Heart right ventricle (tissue), 16 donors: ENCODE data around the gene PHLDB1. TPM values are rescaled to one million over a fixed set of nuclear protein-coding genes. Genes with fewer than 3 reads are reported as not detected.
"Not testable (repeated sequence)": the region's sequence is repeated elsewhere in the genome, so short reads cannot be mapped to it uniquely, and the experiment has no call there.

ENCODE experiments used
- ATAC-seq, 8 donors: fragments of 200-7000 bp; cut with Tn5 transposase; one replicate each; pipeline ENCODE4 v1.9.1; 2020; ENCODE audit warnings: mild to moderate bottlenecking in 8 of 8, moderate library complexity in 8 of 8, moderate number of reproducible peaks in 1 of 8
- DNase-seq, 2 donors: peaks; one replicate each; pipeline ENCODE4 v3.0.0-alpha.2; 2020
- H3K27ac ChIP-seq, 10 donors: fragments of 200-600 bp; sonication (generic) in 2 of 10; one replicate each; pipeline versions ENCODE4 v1.5.0 to v1.8.0; 2020 to 2022; ENCODE audit warnings: mild to moderate bottlenecking in 3 of 10
- H3K27me3 ChIP-seq, 7 donors: fragments of 200-600 bp; one replicate each; pipeline ENCODE4 v1.8.0; 2021 to 2022; ENCODE audit warnings: mild to moderate bottlenecking in 2 of 7
- H3K36me3 ChIP-seq, 9 donors: fragments of 200-600 bp; sonication (generic) in 1 of 9; one replicate each; pipeline versions ENCODE4 v1.5.0 to v1.8.0; 2020 to 2022; ENCODE audit warnings: mild to moderate bottlenecking in 2 of 9
- H3K4me1 ChIP-seq, 9 donors: fragments of 200-600 bp; sonication (generic) in 1 of 9; one replicate each; pipeline versions ENCODE4 v1.5.0 to v1.8.0; 2020 to 2022; ENCODE audit warnings: mild to moderate bottlenecking in 4 of 9
- H3K4me3 ChIP-seq, 10 donors: fragments of 200-600 bp; sonication (generic) in 2 of 10; one replicate each; pipeline versions ENCODE4 v1.5.0 to v1.8.0; 2020 to 2022; ENCODE audit warnings: mild to moderate bottlenecking in 7 of 10, moderate library complexity in 2 of 10
- H3K9me3 ChIP-seq, 11 donors: fragments of 200-600 bp in 10 of 11; sonication (generic) in 2 of 11; one replicate each; pipeline versions ENCODE4 v1.5.0 to v1.8.0; 2013 to 2022; ENCODE audit warnings: mild to moderate bottlenecking in 2 of 11, control low read depth in 1 of 11, moderate library complexity in 1 of 11
- WGBS, 2 donors: extraction: QIAGEN DNeasy Blood & Tissue Kit; methylation state at CpG; one replicate each; pipeline ENCODE4 v1.1.7; 2013; ENCODE audit warnings: inconsistent platforms in 1 of 2; 5-methylcytosine and 5-hydroxymethylcytosine counted together
- intact Hi-C, 10 donors: fragments of 100-400 bp; cut with DNase I; formaldehyde crosslinking; loops; one replicate each; pipeline versions ENCODE4 v1.11.1 to v1.14.2; 2022
- polyA plus RNA-seq, 2 donors: library from polyadenylated mRNA; stranded (reverse); fragments of 200-250 nt; gene quantifications; one replicate each; pipeline ENCODE4 v1.2.3, GENCODE V29; 2013
- total RNA-seq, 10 donors: library from RNA; stranded (reverse); fragmentation: NEBNext Ultra II Directional in 3 of 10; extraction: Animal tissue kit (Norgen Biotek cat#: 25700) in 3 of 10; gene quantifications; one replicate each; pipeline versions ENCODE4 v1.2.1 to v1.2.4, GENCODE V29; 2021 to 2023
- TF ChIP-seq, protein P1 (sequence below), 9 donors: fragments of 200-600 bp; sonication (generic) in 2 of 9; IDR thresholded peaks; one replicate each; pipeline versions ENCODE4 v1.5.0 to v1.8.0; 2021 to 2022; ENCODE audit warnings: antibody characterized with exemption in 9 of 9, mild to moderate bottlenecking in 5 of 9, moderate library complexity in 1 of 9
- donor health status: Arrhythmogenic right ventricular cardiomyopathy.
- donor health status: ischemic (EF 13 %, LVEDD 7.1; RV severe dilation, severe dysfunction).
- donor health status: healthy with polysubstance abuse.
- donor health status: DM: no; HTN: yes; CAD: no.
- donor health status: DM: no; HTN: no; CAD: no.
- donor health status: ischemic (EF 25% LVEDD 6.9; RV normal size, moderate dysfunction).
- donor health status: ischemic (EF 25% LVEDD 5.7; RV mildly dilated, moderate dysfunction).
- donor health status: healthy.
- donor health status: DM: yes; HTN: yes; CAD: no.
- donor health status: Ischemic cardiomyopathy.
- donor health status: ischemic (EF 35%, LVEDD 5.7; RV mildly dilated, moderate dysfunction).
- donor health status: nonischemic (EF 11% LVEDD 7.7; RV severe dilation, severe dysfunction).
- donor health status: DM: yes; HTN: yes; CAD: no.
- donor health status: PGD.
- donor health status: ischemic (EF 29% LVEDD 5.4; RV normal size, mild dysfunction).
- donor health status: nonischemic (EF 23%, LVEDD 6.1; RV moderate dilation, normal function).

Gene PHLDB1
- total and polyA plus RNA-seq, 12 donors, result 74.9 to 259 (median 114) TPM

DNA sequence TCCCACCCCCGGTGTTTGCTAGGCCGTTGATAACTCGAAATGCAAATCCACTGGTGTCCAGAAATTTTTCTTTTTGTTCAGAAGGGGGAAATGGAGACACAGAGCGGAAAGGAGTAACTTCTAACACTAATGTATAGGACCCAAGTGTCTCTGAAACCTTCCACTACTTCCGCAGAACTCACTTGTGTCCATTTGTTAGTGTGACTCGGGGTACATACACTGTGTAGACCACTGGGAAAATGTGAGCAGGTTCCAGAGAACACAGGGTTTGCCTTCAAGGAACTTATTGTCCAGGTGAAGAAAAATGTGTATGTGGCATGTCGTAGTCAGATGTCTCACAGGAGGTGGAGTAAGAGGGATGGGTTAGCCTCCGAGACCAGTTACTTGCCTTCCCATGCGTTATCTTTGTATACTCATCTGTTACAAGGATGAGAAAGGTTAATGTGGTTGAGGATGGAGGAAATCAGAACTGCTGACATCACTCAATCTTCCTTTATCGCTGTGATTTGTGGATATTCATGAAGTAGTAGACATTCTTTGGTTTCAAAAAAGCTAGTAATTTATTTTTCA lies 34.3 kb upstream of the PHLDB1 start:
- Histone ChIP-seq H3K9me3 (no peaks in the 10 kb centered on the region), H3K27me3 (no peaks in the 10 kb centered on the region), H3K36me3 (peaks cover 0 to 12% (median 0%) of the 10 kb centered on the region in 9 donors), H3K4me3 (peak overlapping the region; percentile 88 to 99 (median 97)), H3K4me1 (peaks cover 7 to 60% (median 46%) of the 10 kb centered on the region in 9 donors), H3K27ac (peak overlapping the region; percentile 90 to 100 (median 98))
- WGBS, 2 donors, result 2% methylated on average over 10 of the region's 10 CpGs
- DNase-seq (no peak), ATAC-seq (peak; percentile 16 to 49 (median 30))
- TF ChIP-seq, protein P1, sequence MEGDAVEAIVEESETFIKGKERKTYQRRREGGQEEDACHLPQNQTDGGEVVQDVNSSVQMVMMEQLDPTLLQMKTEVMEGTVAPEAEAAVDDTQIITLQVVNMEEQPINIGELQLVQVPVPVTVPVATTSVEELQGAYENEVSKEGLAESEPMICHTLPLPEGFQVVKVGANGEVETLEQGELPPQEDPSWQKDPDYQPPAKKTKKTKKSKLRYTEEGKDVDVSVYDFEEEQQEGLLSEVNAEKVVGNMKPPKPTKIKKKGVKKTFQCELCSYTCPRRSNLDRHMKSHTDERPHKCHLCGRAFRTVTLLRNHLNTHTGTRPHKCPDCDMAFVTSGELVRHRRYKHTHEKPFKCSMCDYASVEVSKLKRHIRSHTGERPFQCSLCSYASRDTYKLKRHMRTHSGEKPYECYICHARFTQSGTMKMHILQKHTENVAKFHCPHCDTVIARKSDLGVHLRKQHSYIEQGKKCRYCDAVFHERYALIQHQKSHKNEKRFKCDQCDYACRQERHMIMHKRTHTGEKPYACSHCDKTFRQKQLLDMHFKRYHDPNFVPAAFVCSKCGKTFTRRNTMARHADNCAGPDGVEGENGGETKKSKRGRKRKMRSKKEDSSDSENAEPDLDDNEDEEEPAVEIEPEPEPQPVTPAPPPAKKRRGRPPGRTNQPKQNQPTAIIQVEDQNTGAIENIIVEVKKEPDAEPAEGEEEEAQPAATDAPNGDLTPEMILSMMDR (IDR thresholded peaks at IDR 0.05), result no peak
- intact Hi-C loops, result loop anchor here in 3 of 10 donors (5.0 to 10.0 kb wide), 2 partner anchors 34 to 212 kb away; partner anchors contain the start of gene PHLDB1 (in 2 of the 3)

DNA sequence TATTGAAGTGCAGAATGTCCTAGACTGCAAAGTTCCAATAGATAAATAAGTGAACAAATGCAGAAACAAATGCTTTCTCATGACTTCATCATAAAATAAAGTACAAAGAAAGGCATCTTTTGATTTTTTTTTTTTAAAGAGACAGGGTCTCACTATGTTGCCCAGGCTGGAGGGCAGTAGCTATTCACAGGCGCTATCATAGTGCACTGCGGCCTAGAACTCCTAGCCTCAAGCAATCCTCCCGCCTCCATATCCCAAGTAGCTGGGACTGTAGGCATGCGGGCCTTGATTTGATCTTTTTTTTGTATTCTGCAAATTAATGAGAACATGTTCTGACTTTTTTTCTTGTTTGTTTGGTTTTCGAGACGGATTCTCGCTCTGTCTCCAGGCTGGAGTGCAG lies 32.8 kb upstream of the PHLDB1 start:
- ATAC-seq, result no peak
- TF ChIP-seq, protein P1 (IDR thresholded peaks at IDR 0.05), result no peak
- Histone ChIP-seq H3K9me3 (no peaks in the 10 kb centered on the region), H3K36me3 (peaks cover 0 to 13% (median 0%) of the 10 kb centered on the region in 9 donors), H3K4me3 (peak overlapping the region in 6 of 10 donors; percentile 88 to 99 (median 97)), H3K4me1 (peaks cover 7 to 75% (median 51%) of the 10 kb centered on the region in 9 donors), H3K27me3 (no peaks in the 10 kb centered on the region), H3K27ac (peak overlapping the region in 2 of 10 donors; percentile 12 to 21)
- 85 to 87% methylated on average over 7 of the region's 7 CpGs for WGBS, 2 donors
- intact Hi-C loops, result loop anchor here in 3 of 10 donors (5.0 to 10.0 kb wide), 2 partner anchors 33 to 210 kb away; partner anchors contain the start of gene PHLDB1 (in 2 of the 3)
- no peak for DNase-seq

DNA sequence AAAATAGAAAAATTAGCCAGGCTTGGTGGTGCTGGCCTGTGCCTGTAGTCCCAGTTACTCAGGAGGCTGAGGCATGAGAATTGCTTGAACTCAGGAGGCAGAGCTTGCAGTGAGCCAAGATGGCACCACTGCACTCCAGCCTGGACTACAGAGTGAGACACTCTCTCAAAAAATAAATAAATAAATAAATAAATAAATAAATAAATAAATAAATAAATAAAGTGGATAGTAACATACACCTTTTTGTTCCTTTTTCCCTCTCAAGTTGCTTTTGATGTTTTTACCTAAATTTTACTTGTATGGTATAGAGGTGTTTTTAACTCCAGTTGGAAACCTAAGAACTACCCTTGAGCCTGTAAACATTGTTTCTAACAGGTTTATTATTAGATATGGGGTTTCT lies 29.4 kb upstream of the PHLDB1 start:
- H3K27me3 ChIP-seq, H3K9me3 ChIP-seq, H3K4me3 ChIP-seq, DNase-seq, ATAC-seq: not testable (repeated sequence)
- Histone ChIP-seq H3K36me3 (peaks cover 0 to 45% (median 9%) of the 10 kb centered on the region in 9 donors), H3K27ac (peak overlapping the region in 1 of 10 donors; percentile 1), H3K4me1 (peaks cover 7 to 93% (median 80%) of the 10 kb centered on the region in 9 donors)
- intact Hi-C loops, result loop anchor here in 1 of 10 donors (10.0 kb wide), 1 partner anchor 207 kb away; no protein-coding TSS in a partner anchor

DNA sequence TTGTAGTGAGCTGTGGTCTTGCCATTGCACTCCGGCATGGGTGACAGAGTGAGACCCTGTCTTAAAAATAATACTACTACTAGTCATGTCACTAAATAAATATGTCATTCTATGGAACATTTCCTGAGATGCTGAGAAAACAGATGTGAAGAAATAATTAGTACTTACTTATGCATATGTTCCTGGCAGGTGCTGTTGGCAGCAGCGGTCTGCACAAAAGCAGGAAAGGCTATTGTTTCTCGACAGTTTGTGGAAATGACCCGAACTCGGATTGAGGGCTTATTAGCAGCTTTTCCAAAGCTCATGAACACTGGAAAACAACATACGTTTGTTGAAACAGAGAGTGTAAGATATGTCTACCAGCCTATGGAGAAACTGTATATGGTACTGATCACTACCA lies 26.4 kb upstream of the PHLDB1 start:
- Histone ChIP-seq H3K27ac (peak overlapping the region in 8 of 10 donors; percentile 24 to 84 (median 42)), H3K27me3 (no peaks in the 10 kb centered on the region), H3K9me3 (no peaks in the 10 kb centered on the region), H3K4me3 (peak overlapping the region in 1 of 10 donors; percentile 31), H3K36me3 (peaks cover 0 to 71% (median 39%) of the 10 kb centered on the region in 9 donors), H3K4me1 (peaks cover 0 to 68% (median 50%) of the 10 kb centered on the region in 9 donors)
- DNase-seq, result peak in 1 of 2 donors; percentile 35
- peak in 6 of 8 donors; percentile 32 to 77 (median 50) for ATAC-seq
- intact Hi-C loops, result no loop called here
- TF ChIP-seq, protein P1 (IDR thresholded peaks at IDR 0.05), result no peak
- 57 to 60% methylated on average over 6 of the region's 6 CpGs for WGBS, 2 donors

DNA sequence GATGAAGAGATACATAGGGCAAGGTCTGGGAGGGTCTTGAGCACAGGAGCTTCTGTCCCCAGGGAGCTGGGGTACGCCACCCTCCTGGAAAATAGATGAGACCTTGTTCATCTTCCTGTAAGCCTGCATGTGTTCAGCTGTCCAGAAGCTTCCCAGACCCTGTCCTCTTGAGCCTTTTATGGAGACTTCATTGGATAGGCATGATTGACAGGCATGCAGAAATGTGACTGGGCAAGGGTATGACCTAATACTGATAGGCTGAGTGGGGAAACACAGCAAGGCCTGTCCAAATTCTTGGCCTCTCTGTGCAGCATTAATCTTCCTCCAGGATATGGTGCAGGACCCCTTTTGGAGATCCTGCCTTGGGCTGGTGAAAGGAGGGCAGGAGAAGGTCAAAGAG lies 19.5 kb upstream of the PHLDB1 start:
- peak overlapping the region in 6 of 10 donors; percentile 18 to 64 (median 50) for H3K27ac ChIP-seq
- ATAC-seq (peak in 6 of 8 donors; percentile 18 to 78 (median 41)), DNase-seq (no peak)
- TF ChIP-seq, protein P1 (IDR thresholded peaks at IDR 0.05), result no peak
- H3K4me3 ChIP-seq, result no peak overlapping the region
- no peaks in the 10 kb centered on the region for H3K9me3 ChIP-seq
- H3K4me1 ChIP-seq, result peaks cover 2 to 23% (median 14%) of the 10 kb centered on the region in 9 donors
- WGBS, 2 donors, result 88 to 94% methylated on average over 1 of the region's 1 CpG
- H3K36me3 ChIP-seq, result peaks cover 1 to 100% (median 82%) of the 10 kb centered on the region in 9 donors
- no peaks in the 10 kb centered on the region for H3K27me3 ChIP-seq
- intact Hi-C loops, result no loop called here
